Vagina (tissue), 2 donors: Measurements from ENCODE around the gene GALNT2. TPM values are rescaled to one million over a fixed set of nuclear protein-coding genes. Genes with fewer than 3 reads are reported as not detected.

ENCODE experiments used
- DNase-seq, 2 donors: peaks; one replicate each; pipeline ENCODE4 v3.0.0-alpha.2; 2017; ENCODE audit errors: extremely low spot score in 2 of 2
- H3K27ac ChIP-seq: fragments of 200-600 bp; sonication (generic); one replicate; pipeline ENCODE4 v1.5.1; 2019
- H3K27me3 ChIP-seq: fragments of 200-600 bp; sonication (generic); one replicate; pipeline ENCODE4 v1.5.1; 2019
- H3K36me3 ChIP-seq, 2 donors: fragments of 200-600 bp; sonication (generic); one replicate each; pipeline ENCODE4 v1.5.1; 2017 to 2019
- H3K4me1 ChIP-seq: fragments of 200-600 bp; sonication (generic); one replicate; pipeline ENCODE4 v1.5.1; 2019
- H3K4me3 ChIP-seq, 2 donors: fragments of 200-600 bp; sonication (generic); 1 replicate in 1 of 2; 2 replicates in 1 of 2; pipeline ENCODE4 v1.5.1; 2016 to 2019
- H3K9me3 ChIP-seq: fragments of 200-600 bp; sonication (generic); one replicate; pipeline ENCODE4 v1.5.1; 2019
- CTCF ChIP-seq, 3 experiments: fragments of 450-650 bp in 2 of 3; fragments of 200-600 bp in 1 of 3; sonication (generic) in 1 of 3; IDR thresholded peaks; one replicate each; pipeline ENCODE4 v1.5.1; 2017 to 2019; ENCODE audit warnings: antibody characterized with exemption in 3 of 3, mild to moderate bottlenecking in 2 of 3, moderate library complexity in 2 of 3
- POLR2A ChIP-seq, 2 donors: fragments of 450-650 bp; IDR thresholded peaks; one replicate each; pipeline ENCODE4 v1.6.1; 2017; ENCODE audit warnings: antibody characterized with exemption in 2 of 2, mild to moderate bottlenecking in 2 of 2, moderate library complexity in 2 of 2
- POLR2AphosphoS5 ChIP-seq, 2 donors: sonication (generic); formaldehyde crosslinking; IDR thresholded peaks; one replicate each; pipeline ENCODE4 v1.9.0; 2017; ENCODE audit warnings: antibody characterized with exemption in 2 of 2, mild to moderate bottlenecking in 2 of 2, low read depth in 1 of 2; ENCODE audit not compliant: insufficient read depth in 1 of 2
- intact Hi-C: fragments of 100-400 bp; cut with DNase I; formaldehyde crosslinking; loops from one replicate; pipeline ENCODE4 v1.15.1; 2023
- total RNA-seq: library from RNA; depleted of rRNA; stranded (reverse); fragments of >200 nt; gene quantifications from one replicate; pipeline ENCODE4 v1.2.3, GENCODE V29; 2016

The GALNT2 gene
- total RNA-seq, 1 donor from 2014 or later, result 51.6 TPM

GRCh38 chr1:230197644-230198567 lies 130.9 kb downstream of the GALNT2 start:
- Histone ChIP-seq H3K4me1 (no peaks in the 10 kb centered on the region), H3K36me3 (no peaks in the 10 kb centered on the region), H3K4me3 (no peak overlapping the region), H3K27ac (no peak overlapping the region), H3K9me3 (no peaks in the 10 kb centered on the region), H3K27me3 (no peaks in the 10 kb centered on the region)
- TF ChIP-seq CTCF (IDR thresholded peaks at IDR 0.05), result no peak
- no peak for TF ChIP-seq POLR2AphosphoS5 (IDR thresholded peaks at IDR 0.05; ENCODE audit: insufficient read depth in 1 of 2, low read depth in 1 of 2)
- TF ChIP-seq POLR2A (IDR thresholded peaks at IDR 0.05), result no peak
- no peak for DNase-seq
- intact Hi-C loops, result no loop called here

GRCh38 chr1:230199034-230199433 lies 132.0 kb downstream of the GALNT2 start:
- Histone ChIP-seq H3K4me3 (no peak overlapping the region), H3K27me3 (no peaks in the 10 kb centered on the region), H3K9me3 (no peaks in the 10 kb centered on the region), H3K4me1 (no peaks in the 10 kb centered on the region), H3K36me3 (no peaks in the 10 kb centered on the region), H3K27ac (no peak overlapping the region)
- intact Hi-C loops, result no loop called here
- DNase-seq, result no peak
- TF ChIP-seq POLR2AphosphoS5 (IDR thresholded peaks at IDR 0.05; ENCODE audit: insufficient read depth in 1 of 2, low read depth in 1 of 2) (no peak), POLR2A (IDR thresholded peaks at IDR 0.05) (no peak), CTCF (IDR thresholded peaks at IDR 0.05) (no peak)

- no peaks in the 10 kb centered on the region for H3K4me1 ChIP-seq
- no peaks in the 10 kb centered on the region for H3K27me3 ChIP-seq
- no peak overlapping the region for H3K4me3 ChIP-seq
- no peaks in the 10 kb centered on the region for H3K9me3 ChIP-seq
- H3K27ac ChIP-seq, result no peak overlapping the region
- no peak for TF ChIP-seq POLR2A (IDR thresholded peaks at IDR 0.05)
- TF ChIP-seq CTCF (IDR thresholded peaks at IDR 0.05), result no peak
- no peak for DNase-seq
- no peaks in the 10 kb centered on the region for H3K36me3 ChIP-seq
- intact Hi-C loops, result no loop called here
These were observed 132.5 kb downstream of the GALNT2 start for GRCh38 chr1:230199554-230199953.

- Histone ChIP-seq H3K36me3 (no peaks in the 10 kb centered on the region), H3K27me3 (no peaks in the 10 kb centered on the region), H3K4me1 (peaks cover 6% of the 10 kb centered on the region), H3K4me3 (no peak overlapping the region), H3K9me3 (no peaks in the 10 kb centered on the region), H3K27ac (peak overlapping the region; percentile 6)
- DNase-seq, result no peak
- intact Hi-C loops, result no loop called here
- TF ChIP-seq POLR2AphosphoS5 (IDR thresholded peaks at IDR 0.05; ENCODE audit: insufficient read depth in 1 of 2, low read depth in 1 of 2), result no peak
- TF ChIP-seq POLR2A (IDR thresholded peaks at IDR 0.05), result no peak
- no peak for TF ChIP-seq CTCF (IDR thresholded peaks at IDR 0.05)
These were observed 133.2 kb downstream of the GALNT2 start for GRCh38 chr1:230200276-230200675.

GRCh38 chr1:230201445-230201844 lies 134.4 kb downstream of the GALNT2 start:
- Histone ChIP-seq H3K4me3 (no peak overlapping the region), H3K36me3 (no peaks in the 10 kb centered on the region), H3K27ac (peak overlapping the region; percentile 46), H3K4me1 (peaks cover 6% of the 10 kb centered on the region), H3K9me3 (no peaks in the 10 kb centered on the region), H3K27me3 (no peaks in the 10 kb centered on the region)
- intact Hi-C loops, result no loop called here
- TF ChIP-seq POLR2A (IDR thresholded peaks at IDR 0.05) (no peak), POLR2AphosphoS5 (IDR thresholded peaks at IDR 0.05; ENCODE audit: insufficient read depth in 1 of 2, low read depth in 1 of 2) (peak in 1 of 2 donors; percentile 22)
- no peak for DNase-seq
